Measurements from ENCODE around the gene NFIX.

Gene NFIX

DNA sequence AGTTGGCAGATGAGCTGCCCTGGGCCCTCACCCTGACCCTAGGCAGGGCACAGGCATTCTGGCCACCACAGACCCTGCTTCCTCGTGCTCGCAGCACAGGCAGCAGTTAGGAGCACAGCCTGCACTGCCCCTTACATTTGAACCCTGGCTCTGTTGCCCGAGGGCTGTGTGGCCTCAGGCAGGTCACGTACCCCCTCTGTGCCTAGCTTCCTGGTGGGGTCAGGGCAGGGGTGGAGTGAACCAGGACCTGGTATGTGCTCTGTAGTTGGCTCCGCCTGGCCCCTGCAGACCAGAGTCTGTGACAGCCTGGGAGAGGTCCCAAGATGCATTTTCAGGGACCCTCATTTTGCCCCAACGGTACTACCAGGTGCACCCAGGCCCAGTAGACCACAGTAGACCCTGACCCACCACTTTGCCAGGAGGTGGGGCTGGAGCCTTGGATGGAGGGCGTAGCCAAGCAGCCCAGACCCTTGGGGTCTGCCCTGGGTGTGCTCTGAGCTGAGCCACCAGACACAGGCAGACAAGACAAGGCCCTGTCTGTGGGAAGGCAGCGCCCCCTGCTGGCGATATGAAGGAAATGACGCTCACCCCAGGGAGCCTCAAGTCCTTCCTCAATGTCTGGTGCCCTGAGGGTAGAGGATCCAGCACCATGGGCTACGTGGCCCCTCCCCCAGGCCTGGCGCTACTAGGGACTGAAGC, 98.3 kb downstream of the NFIX start:
- TF ChIP-seq, protein P1, sequence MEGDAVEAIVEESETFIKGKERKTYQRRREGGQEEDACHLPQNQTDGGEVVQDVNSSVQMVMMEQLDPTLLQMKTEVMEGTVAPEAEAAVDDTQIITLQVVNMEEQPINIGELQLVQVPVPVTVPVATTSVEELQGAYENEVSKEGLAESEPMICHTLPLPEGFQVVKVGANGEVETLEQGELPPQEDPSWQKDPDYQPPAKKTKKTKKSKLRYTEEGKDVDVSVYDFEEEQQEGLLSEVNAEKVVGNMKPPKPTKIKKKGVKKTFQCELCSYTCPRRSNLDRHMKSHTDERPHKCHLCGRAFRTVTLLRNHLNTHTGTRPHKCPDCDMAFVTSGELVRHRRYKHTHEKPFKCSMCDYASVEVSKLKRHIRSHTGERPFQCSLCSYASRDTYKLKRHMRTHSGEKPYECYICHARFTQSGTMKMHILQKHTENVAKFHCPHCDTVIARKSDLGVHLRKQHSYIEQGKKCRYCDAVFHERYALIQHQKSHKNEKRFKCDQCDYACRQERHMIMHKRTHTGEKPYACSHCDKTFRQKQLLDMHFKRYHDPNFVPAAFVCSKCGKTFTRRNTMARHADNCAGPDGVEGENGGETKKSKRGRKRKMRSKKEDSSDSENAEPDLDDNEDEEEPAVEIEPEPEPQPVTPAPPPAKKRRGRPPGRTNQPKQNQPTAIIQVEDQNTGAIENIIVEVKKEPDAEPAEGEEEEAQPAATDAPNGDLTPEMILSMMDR (IDR thresholded peaks at IDR 0.05; ENCODE audit: low read depth, low read length), result peak; percentile 95
- TF ChIP-seq EZH2phosphoT487 (IDR thresholded peaks at IDR 0.05; ENCODE audit: low read depth), result no peak
- H3K36me3 ChIP-seq (replicated peaks; ENCODE audit: low read depth, low read length), result peaks cover under 1% of the 10 kb centered on the region
- peak overlapping the region; percentile 69; the same call in 1 of the 2 replicates for H3K4me3 ChIP-seq (ENCODE audit: low read length)
- H3K79me2 ChIP-seq (ENCODE audit: low read length), result no peaks in the 10 kb centered on the region
- no peak overlapping the region for H3K27ac ChIP-seq (ENCODE audit: low read length)
- H2AFZ ChIP-seq (ENCODE audit: low read depth, low read length), result no peak overlapping the region
- no peaks in the 10 kb centered on the region for H3K27me3 ChIP-seq (ENCODE audit: low read depth, low read length)
- H3K4me1 ChIP-seq (ENCODE audit: low read length), result peaks cover 25% of the 10 kb centered on the region
- no peaks in the 10 kb centered on the region for H3K9me3 ChIP-seq (ENCODE audit: insufficient read depth, low read length)
- H3K4me2 ChIP-seq (ENCODE audit: low read length), result peak overlapping the region; percentile 89
- no peaks in the 10 kb centered on the region for H4K20me1 ChIP-seq (ENCODE audit: insufficient read depth, low read length)
- H3K9ac ChIP-seq (ENCODE audit: low read length), result no peak overlapping the region; the same call in 1 of the 2 replicates

- Histone ChIP-seq H2AFZ (ENCODE audit: low read depth, low read length) (no peak overlapping the region), H3K4me2 (ENCODE audit: low read length) (peak overlapping the region; percentile 89), H4K20me1 (ENCODE audit: insufficient read depth, low read length) (no peaks in the 10 kb centered on the region), H3K27me3 (ENCODE audit: low read depth, low read length) (no peaks in the 10 kb centered on the region), H3K4me3 (ENCODE audit: low read length) (peak overlapping the region; percentile 69), H3K27ac (ENCODE audit: low read length) (peak overlapping the region; percentile 17; the same call in 1 of the 2 replicates), H3K9me3 (ENCODE audit: insufficient read depth, low read length) (no peaks in the 10 kb centered on the region), H3K79me2 (ENCODE audit: low read length) (no peaks in the 10 kb centered on the region), H3K36me3 (replicated peaks; ENCODE audit: low read depth, low read length) (peaks cover 5% of the 10 kb centered on the region), H3K4me1 (ENCODE audit: low read length) (peaks cover 25% of the 10 kb centered on the region), H3K9ac (ENCODE audit: low read length) (no peak overlapping the region; the same call in 1 of the 2 replicates)
- TF ChIP-seq, protein P1 (IDR thresholded peaks at IDR 0.05; ENCODE audit: low read depth, low read length), result no peak
- TF ChIP-seq EZH2phosphoT487 (IDR thresholded peaks at IDR 0.05; ENCODE audit: low read depth), result no peak
Observed at GRCh38 chr19:13094106-13094504, 98.8 kb downstream of the NFIX start.

DNA sequence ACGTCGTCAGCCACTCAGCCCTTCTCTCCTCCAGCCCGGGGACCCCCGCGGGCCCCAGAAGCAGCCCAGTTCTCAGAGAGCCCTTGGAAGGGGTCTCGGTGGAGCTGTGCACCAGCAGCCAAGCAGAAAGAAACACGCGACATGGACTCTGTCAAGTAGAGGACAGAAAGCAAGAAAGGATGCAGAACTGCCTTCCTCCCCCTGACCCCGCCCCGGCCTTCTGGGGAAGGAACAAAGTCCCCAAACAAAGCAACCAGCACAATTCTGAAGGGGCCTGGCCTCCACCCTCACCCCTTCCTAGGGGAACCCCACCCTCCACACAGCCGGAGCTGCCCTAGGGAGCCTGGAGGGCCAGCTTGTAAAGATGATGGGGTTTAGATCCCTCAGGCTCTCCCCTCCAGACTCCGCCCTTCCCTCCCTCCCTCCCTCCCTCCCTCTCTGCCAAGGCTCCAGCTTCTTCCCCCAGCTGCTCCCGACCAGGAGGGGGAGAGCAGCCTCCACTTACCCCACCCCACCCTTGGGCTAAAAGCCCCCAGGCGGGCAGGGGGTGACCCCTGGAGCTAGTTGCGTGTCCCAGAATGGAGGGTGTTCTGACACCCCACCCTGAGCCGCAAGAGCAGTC, 99.6 kb downstream of the NFIX start:
- Histone ChIP-seq H3K9me3 (ENCODE audit: insufficient read depth, low read length) (no peaks in the 10 kb centered on the region), H2AFZ (ENCODE audit: low read depth, low read length) (peak overlapping the region; percentile 47; the same call in 1 of the 2 replicates), H3K79me2 (ENCODE audit: low read length) (no peaks in the 10 kb centered on the region), H3K27ac (ENCODE audit: low read length) (peak overlapping the region; percentile 17; the same call in 1 of the 2 replicates), H3K27me3 (ENCODE audit: low read depth, low read length) (no peaks in the 10 kb centered on the region), H4K20me1 (ENCODE audit: insufficient read depth, low read length) (no peaks in the 10 kb centered on the region), H3K36me3 (replicated peaks; ENCODE audit: low read depth, low read length) (peaks cover 10% of the 10 kb centered on the region), H3K9ac (ENCODE audit: low read length) (peak overlapping the region; percentile 51), H3K4me1 (ENCODE audit: low read length) (peaks cover 28% of the 10 kb centered on the region), H3K4me3 (ENCODE audit: low read length) (peak overlapping the region; percentile 69), H3K4me2 (ENCODE audit: low read length) (peak overlapping the region; percentile 89)
- TF ChIP-seq, protein P1 (IDR thresholded peaks at IDR 0.05; ENCODE audit: low read depth, low read length), result no peak
- no peak for TF ChIP-seq EZH2phosphoT487 (IDR thresholded peaks at IDR 0.05; ENCODE audit: low read depth)

GRCh38 chr19:13095393-13095784, 100.1 kb downstream of the NFIX start:
- H3K9ac ChIP-seq (ENCODE audit: low read length), result peak overlapping the region; percentile 51
- H4K20me1 ChIP-seq (ENCODE audit: insufficient read depth, low read length), result peaks cover 4% of the 10 kb centered on the region; the same call in 1 of the 2 replicates
- no peak overlapping the region for H2AFZ ChIP-seq (ENCODE audit: low read depth, low read length)
- H3K4me1 ChIP-seq (ENCODE audit: low read length), result peaks cover 34% of the 10 kb centered on the region
- H3K4me3 ChIP-seq (ENCODE audit: low read length), result peak overlapping the region; percentile 69
- H3K36me3 ChIP-seq (replicated peaks; ENCODE audit: low read depth, low read length), result peaks cover 15% of the 10 kb centered on the region
- no peak overlapping the region; the same call in 1 of the 2 replicates for H3K27ac ChIP-seq (ENCODE audit: low read length)
- no peaks in the 10 kb centered on the region for H3K79me2 ChIP-seq (ENCODE audit: low read length)
- TF ChIP-seq, protein P1 (IDR thresholded peaks at IDR 0.05; ENCODE audit: low read depth, low read length), result no peak
- TF ChIP-seq EZH2phosphoT487 (IDR thresholded peaks at IDR 0.05; ENCODE audit: low read depth), result no peak
- no peaks in the 10 kb centered on the region for H3K27me3 ChIP-seq (ENCODE audit: low read depth, low read length)
- no peaks in the 10 kb centered on the region for H3K9me3 ChIP-seq (ENCODE audit: insufficient read depth, low read length)
- peak overlapping the region; percentile 89 for H3K4me2 ChIP-seq (ENCODE audit: low read length)

All from OCI-LY3 (cell line).